Activated CD4-positive, alpha-beta T cell treated with anti-CD3 and anti-CD28 coated beads, Interleukin-2, Interleukin-4, amounts not matched to agents 100 ng/mL and 50 ng/mL, durations not matched to agents 16 hours and 8 hours (primary cell): ENCODE measurements around the gene ALAS1.
"Not testable (repeated sequence)": the region's sequence is repeated elsewhere in the genome, so short reads cannot be mapped to it uniquely, and the experiment has no call there.

Experiments
- DNase-seq: peaks from one replicate; pipeline ENCODE4 v3.0.0-alpha.2; 2020; ENCODE audit warnings: low spot score

ALAS1 gene

DNA sequence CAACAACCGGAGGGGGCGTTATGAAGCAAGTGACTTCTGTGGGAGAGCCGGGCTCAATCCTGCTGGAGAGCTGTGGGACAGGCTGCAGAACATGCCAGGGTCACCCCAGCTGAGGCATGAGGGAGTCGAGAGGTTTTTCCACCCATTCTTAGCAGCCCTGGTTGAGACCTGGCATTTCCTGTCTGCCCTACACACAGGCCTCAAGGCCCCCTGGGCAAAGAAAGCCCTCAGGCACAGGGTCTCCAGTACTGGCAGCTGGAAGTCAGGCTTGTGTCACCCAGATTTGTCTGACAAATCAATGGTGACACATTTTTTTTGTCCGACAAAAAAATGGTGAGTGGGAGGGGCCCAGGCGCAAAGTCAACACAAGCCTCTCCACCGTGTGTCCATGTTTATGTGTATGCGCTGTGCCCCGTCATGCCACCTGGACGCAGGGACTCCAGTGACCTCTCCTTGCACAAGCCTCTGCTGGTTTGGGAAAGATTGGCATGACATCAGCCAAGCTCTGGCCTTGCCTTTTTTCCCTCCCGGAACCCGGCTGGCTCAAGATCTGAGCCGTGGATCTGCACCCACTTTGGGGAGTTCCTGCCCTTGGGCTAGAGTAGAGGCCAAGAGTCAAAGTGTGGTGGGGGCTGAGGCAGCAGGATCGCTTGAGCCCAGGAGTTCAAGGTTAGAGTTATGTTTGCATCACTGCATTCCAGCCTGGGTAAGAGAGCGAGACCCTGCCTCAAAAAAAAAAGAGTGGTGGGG lies 20.8 kb upstream of the ALAS1 start:
- no peak for DNase-seq

DNA sequence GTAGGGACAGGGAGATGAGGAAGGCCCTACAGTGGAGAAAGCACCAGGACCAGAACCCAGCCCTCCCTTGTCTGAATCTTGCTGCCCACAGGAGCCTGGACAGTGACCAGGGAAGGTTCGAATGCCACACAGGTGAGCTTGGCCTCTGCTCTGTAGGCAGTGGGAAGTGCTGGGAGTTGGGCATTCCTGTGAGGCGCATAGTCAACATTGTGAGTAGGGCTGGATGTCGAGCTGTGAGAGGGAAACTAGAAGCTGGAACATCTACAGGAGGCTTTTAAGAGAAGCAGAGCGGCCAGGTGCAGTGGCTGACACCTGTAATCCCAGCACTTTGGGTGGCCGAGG lies 20.3 kb upstream of the ALAS1 start:
- DNase-seq, result no peak

DNA sequence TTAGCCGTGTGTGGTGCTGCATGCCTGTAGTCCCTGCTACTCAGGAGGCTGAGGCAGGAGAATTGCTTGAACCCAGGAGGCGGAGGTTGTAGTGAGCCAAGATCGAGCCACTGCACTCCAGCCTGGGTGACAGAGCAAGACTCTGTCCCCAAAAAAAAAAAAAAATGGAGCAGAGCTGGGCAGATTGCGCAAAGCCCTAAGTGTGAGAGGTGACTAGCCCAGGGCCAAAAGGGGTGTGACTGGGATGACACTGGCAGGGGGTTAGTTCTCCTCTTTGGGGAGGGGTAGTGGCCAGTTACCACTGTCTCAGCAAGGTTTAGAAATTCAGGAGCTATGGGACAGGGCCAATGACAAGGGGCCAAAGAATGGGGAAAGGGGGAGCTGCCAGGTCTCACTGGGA lies 19.8 kb upstream of the ALAS1 start:
- DNase-seq, result not testable (repeated sequence)

DNA sequence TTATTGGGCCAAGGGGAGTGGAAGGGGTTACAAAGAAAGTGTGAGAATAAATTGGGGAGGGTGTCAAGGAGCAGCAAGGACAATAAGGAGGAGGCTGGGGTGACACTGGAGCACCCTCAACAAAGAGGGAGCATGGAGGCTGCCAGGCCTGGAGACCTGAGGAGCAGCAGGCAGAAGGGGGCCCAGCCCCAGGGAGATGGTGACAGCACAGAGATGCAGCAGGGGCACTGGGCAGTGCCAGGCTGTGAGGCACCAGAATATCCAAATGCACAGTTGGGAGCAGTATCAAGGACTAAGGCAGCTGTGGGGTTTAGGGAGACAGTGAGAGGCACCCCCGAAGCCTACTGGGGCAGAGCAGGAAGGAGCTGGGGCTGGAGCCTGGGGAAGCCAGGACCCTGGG lies 19.4 kb upstream of the ALAS1 start:
- DNase-seq, result no peak

DNA sequence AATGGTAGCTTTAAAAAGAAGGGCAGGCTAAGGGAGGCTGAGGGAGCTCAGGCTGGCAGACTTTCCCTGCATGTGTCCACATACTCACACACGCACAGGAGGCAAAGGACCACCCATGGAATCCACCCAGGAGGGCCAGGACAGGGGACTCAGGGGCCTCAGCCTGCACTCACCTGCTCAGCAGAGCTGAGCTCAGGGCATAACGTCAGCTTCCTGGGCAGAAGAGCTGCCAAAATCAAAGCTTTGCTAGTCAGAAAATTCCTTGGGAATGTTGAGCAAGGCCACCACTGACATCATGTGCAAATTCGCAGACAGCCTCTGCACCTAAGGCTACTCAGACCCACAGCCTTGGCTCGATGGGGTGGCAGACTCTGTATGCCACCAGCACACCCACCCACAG lies 16.4 kb upstream of the ALAS1 start:
- no peak for DNase-seq

DNA sequence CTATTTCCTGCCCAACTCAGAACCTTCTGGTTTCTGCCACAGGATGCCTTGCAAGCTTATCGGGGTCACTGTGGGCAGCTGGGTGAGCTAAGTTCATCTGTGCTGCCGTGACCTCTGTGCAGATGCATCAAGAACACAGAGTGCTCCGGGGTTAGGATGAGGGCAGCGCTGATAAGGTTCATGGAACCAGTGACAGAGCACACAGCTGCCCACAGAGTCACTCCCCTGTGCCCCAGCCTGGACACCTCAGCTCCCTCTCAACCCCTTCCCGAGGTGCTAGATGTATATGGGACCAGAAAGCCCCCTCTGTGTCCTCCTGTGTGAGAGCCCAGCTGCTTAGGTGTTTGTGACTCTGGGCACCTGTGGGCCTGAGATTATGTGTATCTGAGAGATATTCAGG lies 15.8 kb upstream of the ALAS1 start:
- DNase-seq, result no peak

DNA sequence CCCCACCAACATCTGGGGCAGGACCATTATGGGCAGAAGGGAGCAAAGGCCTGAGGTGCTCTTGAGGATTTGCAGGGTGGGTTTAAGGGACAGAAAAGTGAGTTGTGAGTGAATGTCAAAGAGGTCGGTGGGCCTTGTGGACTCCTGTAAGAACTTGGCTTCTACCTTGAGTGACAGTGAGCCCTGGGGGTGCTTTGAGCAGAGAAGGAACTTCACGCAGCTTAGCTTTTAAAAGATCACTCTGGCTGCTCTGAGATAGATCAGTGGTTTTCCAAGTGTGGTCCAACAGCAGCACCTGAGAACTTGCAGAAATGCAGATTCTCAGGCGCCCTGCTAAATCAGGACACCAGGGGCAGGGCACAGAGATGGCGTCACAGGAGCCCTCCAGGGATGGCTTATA lies 15.3 kb upstream of the ALAS1 start:
- no peak for DNase-seq

DNA sequence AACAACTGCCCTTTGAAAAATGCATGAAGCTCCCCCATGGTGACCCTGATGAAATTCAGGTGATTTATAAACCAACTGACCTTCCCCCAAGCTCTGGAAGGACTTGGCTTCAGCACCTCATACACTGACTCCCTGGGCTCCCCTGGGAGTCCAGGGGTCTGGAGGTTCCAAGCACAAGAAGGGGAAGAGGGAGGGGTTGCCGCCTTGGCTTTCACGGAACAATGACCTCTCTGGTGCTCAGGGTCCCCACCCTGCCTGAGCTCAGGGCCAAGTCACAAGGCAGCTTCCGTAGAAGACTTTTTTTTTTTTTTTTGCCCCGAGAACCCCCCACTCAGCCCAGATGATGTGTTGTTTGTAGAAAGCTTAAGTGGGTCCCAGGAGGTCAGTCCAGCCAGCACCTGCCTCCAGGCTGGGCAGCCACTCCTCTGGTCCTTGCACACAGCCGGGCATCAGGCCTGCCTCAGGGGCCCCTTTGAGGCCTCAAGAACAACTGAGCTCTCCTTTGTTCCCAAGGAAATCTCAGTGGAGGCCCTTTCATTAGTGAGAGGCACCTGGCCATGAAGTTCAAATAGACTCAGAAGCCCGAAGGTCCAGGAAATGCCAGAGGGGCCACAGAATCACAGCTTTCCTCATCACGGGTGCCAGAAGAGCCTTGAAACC lies 14.0 kb upstream of the ALAS1 start:
- DNase-seq, result no peak

DNA sequence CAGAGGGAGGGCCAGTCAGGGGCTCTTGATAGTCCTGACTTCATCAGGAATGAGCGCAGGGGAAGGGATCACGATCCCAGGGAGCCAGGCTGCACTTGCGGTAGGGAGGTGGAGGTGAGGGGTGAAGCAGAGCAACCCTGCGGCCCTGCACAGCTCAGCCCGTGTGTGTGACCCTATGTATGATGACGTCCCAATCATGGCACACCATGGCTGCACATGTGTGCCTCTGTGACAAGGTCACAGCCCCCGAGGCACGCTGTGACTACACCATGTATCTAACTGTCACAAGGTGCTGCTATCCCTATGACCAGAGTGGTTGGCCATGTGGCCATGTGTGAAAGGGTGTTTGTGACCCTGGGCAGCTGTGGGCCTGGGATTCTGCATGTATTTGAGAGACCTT lies 13.3 kb upstream of the ALAS1 start:
- no peak for DNase-seq

DNA sequence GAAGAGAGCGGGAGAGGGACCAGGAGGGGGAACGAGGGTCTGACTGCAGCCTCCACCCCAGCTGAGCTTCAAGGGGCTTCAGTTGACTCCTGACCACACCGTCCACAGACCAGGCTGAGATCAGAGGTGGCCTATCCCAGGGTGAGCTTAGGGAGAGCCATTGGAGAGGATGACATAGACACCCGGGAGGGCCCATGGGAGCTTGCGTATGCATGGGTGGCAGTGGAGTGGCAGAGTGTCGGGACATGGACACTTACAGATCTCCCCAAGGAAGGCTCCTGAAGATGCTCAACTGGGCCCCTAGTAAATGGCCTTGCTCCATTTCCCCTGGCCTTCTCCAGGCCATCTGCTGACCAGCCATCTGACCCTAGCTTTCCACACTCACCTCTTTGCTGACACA lies 12.6 kb upstream of the ALAS1 start:
- DNase-seq, result no peak

DNA sequence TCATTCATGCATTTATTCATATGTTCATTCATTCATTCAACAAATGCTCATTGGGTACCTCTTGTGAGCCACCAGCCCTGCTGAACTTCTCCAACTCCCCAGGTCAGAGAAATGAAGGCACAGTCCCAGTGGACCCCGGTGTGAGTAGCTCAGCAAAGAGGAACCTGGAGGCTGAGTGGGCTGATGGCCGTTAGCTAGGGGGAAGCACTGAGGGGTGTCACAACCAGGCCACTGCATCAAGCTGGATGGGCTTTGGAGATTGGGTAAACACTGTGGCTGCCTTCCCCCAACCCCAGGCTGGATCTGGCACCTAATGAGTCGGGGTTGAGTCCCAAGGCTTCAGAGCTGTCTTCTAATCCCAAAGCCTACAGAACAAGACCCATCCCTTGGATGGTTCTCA lies 12.1 kb upstream of the ALAS1 start:
- DNase-seq, result no peak

DNA sequence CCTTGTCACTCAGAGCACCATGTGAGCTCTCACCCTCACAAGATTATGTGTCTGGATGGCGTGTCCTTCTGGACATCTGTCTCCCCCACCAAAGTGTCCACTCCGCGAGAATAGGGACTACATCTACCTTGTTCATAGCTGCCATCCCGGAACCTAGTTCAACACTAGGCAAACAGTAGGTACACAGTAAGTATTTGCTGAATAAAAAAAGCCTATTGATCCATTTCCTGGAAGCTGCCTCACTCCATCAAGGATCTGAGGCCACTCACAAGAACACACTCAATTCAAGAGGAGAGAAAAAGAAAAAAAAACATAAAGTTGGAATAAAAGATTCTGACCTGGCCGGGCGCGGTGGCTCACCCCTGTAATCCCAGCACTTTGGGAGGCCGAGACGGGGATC lies 11.2 kb upstream of the ALAS1 start:
- DNase-seq, result no peak

DNA sequence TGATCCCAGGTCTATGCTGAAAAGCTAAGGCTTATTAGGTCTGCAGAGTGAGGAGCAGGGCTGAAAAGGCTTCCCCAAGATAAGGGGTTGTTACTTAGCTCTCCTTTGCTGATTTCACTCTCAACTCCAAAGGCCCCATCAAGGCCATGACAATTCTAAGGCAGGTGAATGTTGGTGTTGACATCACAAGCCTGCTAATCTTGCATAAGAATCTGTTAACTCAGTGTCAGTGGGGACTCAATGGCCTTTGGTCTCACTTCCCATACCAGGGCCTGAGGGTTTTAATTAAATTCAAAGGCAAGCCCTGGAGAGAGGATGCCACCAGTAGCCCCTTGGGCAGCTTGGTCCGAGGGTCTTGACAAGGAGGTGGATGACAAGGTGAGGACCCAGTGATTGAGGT lies 9.4 kb upstream of the ALAS1 start:
- no peak for DNase-seq

DNA sequence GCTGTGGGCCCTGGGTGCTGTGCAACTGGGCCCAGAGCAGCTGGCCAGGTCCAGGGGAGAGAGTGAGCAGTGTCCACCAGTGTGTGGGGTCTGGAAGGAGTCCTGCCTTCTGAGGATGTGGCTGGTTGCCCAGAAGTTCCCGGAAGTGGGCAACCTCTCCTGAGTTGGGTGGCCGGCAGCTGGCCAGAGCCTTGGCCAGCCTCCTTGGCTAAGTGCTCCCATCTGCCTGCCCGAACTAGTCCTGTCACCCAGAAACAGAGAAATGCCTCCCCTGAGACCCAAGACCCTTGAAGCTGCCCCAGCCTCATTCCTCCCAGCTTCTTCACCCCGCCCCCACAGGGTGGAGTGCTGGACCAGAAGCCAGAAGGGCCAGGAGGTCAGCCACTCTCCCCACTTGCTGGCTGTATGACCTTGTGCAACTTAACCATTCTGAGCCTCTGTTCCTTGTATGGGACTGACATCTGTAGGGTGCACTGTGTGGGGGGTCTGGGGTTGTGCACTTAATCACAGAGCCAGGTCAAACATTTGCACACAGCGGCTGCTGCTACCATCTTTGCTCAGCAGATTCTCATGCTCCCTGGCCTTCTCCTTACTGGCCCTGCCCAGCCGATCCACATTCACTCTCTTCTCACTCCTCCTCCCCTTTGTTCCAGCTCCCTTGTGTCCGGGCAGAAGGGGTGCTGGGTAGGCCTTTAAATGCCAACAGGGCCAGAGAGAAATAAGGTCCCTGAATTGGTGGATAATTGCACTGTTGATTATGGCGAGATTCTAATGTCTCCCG lies 7.5 kb upstream of the ALAS1 start:
- DNase-seq, result no peak

DNA sequence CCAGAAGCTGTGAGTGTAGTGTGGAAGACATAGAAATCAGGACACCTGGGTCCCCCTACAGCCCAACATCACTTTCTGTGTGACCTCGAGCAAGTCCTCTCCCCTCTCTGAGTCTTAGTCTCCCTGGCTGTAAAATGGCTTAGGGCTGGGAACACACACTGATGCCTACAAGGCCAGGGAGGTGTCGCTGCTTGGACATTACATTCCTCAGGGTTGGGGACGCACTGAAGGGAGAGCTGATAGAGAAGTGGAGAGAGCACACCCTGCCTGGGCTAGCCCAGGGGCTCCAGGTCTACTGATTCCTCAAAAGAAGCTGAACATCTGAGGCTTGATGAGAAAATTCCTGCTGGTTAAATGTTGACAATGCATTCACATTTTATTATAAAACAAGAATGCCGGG lies 6.3 kb upstream of the ALAS1 start:
- DNase-seq, result no peak

DNA sequence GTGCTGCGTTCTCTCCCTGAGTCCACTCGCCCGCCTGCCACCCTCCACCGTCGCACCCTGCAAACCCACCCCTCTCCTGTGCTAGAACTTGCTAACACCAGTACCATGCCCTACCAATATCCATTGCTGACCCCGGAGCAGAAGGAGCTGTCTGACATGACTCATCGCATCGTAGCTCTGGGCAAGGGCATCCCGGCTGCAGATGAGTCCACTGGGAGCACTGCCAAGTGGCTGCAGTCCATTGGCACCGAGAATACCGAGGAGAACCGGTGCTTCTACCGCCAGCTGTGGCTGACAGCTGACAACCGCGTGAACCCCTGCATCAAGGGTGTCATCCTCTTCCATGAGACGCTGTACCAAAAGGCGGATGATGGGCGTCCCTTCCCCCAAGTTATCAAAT lies 4.9 kb upstream of the ALAS1 start:
- DNase-seq, result no peak

DNA sequence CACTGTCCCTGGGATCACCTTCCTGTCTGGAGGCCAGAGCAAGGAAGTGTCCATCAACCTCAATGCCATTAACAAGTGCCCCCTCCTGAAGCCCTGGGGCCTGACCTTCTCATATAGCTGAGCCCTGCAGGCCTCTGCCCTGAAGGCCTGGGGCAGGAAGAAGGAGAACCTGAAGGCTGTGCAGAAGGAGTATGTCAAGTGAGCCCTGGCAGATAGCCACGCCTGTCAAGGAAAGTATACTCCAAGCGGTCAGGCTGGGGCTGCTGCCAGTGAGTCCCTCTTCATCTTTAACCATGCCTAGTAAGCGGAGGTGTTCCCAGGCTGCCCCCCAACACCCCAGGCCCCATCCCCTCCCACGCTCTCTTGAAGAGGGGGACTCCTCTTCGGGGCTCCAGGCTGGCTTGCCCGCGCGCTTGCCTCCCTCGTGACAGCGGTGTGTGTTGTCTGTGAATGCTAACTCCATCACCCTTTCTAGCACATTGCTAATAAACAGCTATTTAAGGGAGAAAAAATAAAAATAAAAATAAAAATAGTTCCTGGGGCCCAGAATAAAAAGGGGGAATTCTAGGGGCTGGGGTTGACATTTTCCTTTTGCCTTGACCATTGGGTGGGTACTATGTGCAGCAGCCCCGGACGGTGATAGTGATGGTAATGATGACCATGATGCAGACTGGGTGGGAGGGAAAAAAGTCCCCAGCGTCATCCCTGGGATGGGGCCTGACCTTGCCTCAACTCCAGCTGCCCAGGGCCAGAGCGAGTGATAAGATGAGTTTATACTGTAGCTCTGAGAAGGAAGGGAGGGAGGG lies 3.3 kb upstream of the ALAS1 start:
- no peak for DNase-seq

DNA sequence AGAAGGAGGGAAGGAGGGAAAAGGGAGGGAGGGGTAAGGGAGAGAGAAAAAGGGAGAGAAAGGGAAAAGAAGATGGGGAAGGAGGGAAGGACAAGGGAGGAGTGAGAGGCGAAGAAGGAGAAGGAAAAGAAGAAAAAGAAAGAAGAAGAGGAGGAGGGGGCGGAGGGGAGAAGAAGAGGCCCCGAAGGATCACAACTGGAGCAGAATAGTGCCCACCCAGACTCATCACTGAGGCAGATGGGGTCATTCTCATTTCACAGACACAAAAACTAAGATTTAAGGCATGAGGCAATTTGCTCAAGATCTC lies 2.7 kb upstream of the ALAS1 start:
- DNase-seq, result no peak

DNA sequence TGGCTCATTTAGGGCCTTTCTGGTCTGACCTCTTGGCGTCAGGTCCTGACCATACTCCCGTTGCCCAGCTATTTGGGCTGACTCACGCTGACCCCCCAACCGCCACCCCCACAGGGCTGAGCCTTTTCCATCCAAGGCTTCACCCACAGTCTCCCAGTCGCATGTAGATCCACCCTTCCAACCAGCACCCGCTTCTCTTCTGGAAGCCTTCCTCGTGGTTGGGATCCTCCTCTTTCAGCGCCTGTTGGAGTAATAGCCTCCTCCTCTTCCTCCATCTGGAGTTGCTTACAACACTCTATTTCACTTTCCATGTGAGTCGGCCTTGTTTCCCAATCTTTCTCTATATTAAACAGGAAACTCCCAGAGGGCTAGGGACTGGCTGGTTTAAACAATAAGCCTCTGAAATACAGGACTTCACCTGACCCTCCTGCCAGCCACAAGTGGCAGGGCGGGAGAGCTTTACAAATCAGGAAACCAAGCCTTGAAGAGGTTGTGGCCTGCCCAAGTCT lies 2.1 kb upstream of the ALAS1 start:
- DNase-seq, result no peak

DNA sequence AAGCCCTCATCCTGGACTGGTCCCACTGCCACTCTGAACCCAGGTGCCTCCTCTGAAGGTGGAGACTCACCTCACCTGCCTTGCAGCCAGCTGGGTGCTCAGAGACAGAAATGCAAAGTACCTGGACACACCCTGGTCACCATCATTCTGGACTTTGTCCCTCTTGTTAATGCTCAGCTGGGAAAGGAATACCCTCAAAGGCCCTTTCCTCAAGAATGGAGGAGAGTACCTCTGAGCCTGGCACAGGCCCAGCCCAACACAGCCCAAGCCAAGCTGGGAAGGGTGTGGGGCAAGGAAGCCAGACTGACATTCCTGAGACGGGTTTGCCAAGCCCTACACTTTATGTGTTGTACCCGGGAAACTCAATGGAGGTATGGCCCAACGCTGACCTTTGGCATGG lies 983 bp upstream of the ALAS1 start:
- DNase-seq, result no peak

DNA sequence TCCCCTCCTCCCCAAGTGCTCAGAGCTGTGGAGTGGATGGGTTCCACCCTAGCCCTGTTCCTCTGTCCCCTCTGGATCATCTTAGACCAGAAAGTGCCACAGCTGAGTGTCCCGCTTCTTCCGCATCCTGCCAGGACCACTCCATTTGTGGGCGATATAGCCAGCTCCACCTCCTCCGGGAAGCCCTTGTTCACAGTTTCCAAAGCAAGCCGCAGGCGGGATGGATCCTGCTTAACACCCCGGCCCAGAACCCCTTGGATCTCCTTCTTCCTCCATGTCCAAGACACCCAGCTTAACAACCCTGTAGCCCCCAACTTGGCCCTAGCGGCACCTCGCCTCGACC lies 490 bp upstream of the ALAS1 start:
- no peak for DNase-seq
